GM18868 (cell line): ENCODE data around the gene WDFY4.

Experiments
- ATAC-seq: cut with Tn5 transposase; IDR thresholded peaks from one replicate; pipeline ENCODE4 v1.9.1; 2021; ENCODE audit warnings: mild to moderate bottlenecking, moderate library complexity; ENCODE audit not compliant: unreplicated experiment

Gene WDFY4

GRCh38 chr10:48653944-48654698 lies 30.6 kb upstream of the WDFY4 start:
- no peak for ATAC-seq

DNA sequence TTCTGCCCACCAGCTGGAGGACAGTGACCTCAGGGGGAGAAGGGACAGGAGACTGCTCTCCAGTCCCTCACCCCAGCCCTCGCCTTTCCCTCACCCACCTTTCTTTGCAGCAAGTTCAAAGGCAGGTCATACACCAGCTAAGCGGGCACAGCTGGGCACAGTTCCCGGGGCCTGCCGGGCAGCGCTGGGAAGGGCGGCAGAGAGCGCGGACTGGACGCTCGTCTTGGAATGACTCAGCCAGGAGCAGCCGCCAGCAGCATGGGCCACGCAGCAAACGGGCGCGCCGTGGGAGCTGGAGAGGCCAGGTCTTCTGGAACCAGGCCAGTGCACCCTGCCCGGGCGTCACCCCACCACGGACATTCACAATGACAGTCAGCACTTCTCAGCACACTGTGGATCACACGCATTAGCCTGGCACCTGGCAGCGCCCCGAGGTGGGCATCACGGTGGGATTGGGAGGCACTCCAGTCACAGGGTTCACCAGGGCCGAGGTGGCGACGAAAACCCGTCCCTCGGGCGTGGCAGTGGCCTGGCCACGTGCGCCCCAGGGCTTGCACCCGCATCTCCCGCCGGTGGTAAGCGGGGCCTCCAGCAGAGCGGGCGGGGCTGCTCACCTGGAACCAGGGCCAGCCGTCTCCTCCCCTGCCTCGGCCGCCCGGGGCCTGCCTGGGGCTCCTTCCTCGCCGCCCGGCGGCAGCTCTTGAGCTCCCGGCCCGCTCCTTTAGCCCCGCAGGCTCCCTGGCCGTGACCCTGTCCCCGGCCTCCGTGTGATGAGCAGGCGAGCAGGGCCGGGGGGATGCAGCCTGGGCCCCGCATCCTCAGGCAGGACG lies 29.0 kb upstream of the WDFY4 start:
- peak; percentile 7 for ATAC-seq

DNA sequence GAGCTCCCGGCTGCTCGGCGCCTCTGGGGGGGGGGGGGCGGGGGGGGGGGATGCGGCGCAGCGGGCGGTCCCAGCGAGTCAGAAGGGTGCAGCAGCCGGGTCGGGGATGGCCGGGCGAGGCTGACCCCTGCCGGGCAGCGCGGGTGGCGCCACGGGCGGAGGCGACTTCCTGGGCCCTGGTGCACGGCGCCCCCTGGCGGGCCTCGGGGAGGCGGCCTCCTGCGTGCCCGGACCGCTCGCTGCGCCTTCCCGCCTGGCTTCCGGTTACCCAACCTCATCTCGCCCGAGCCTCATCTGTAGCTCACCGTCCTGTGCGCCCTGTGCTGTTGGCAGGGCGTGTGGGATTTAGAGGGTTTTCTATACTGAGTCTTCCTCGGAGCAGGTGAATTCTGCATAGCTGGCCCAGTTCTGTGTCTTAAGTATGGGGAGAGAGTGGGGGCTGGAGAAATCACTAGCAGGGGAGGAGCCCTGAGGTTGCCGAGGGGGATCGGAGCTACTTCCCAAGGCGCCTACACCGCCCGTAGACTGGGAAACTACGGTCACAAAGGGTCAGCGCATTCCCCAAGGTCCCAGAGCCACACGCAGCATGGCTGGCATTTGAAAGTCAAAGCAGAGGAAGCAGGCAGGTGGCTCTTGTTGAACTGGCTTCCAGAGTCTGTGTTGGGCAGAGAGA lies 28.3 kb upstream of the WDFY4 start:
- ATAC-seq = peak; percentile 89

GRCh38 chr10:48656914-48657305 lies 27.8 kb upstream of the WDFY4 start:
- no peak for ATAC-seq

DNA sequence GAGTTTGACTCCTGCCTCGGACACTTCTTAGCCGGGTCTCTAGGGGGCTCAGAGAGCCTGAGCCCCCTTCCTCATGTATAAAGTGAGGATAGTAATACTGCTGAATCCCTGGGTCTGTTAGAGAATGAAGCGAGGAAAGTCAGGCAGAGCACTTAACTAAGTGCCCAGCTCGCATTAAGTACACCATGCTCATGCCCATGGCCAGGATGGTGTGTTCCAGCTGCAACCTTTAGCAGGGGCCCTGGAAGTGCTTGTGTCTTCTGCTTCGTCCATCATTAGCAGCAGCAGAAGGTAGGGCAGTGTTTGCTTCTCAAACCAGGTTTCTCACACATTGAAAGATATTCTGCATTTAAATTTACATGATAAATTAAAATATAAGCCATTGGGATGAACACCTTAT lies 27.3 kb upstream of the WDFY4 start:
- ATAC-seq = no peak

GRCh38 chr10:48658243-48658974 lies 26.3 kb upstream of the WDFY4 start:
- no peak for ATAC-seq

- no peak for ATAC-seq
Observed at GRCh38 chr10:48658975-48659269, 25.8 kb upstream of the WDFY4 start.

DNA sequence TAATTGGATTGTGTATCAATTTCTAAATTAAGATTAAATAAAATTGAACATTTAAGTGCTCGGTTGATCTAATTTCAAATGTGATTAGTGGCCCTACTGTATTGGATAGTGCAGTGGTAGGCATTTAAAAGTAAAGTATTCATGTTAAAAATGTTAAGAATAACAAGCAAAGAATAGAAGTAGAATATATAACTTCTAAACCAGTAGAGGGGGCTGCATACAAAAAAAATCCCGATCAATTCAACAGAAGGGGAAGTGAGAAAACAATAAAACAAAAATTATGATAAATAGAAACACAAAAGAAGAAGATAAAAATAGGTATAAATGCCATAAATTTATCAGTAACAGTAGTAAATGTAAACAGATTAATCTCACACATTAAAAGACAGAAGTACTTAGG lies 24.9 kb upstream of the WDFY4 start:
- no peak for ATAC-seq

GRCh38 chr10:48661441-48661840 lies 23.2 kb upstream of the WDFY4 start:
- ATAC-seq = no peak

GRCh38 chr10:48667960-48668590 lies 16.6 kb upstream of the WDFY4 start:
- peak; percentile 34 for ATAC-seq

GRCh38 chr10:48670978-48671913 lies 13.4 kb upstream of the WDFY4 start:
- ATAC-seq = peak; percentile 73

DNA sequence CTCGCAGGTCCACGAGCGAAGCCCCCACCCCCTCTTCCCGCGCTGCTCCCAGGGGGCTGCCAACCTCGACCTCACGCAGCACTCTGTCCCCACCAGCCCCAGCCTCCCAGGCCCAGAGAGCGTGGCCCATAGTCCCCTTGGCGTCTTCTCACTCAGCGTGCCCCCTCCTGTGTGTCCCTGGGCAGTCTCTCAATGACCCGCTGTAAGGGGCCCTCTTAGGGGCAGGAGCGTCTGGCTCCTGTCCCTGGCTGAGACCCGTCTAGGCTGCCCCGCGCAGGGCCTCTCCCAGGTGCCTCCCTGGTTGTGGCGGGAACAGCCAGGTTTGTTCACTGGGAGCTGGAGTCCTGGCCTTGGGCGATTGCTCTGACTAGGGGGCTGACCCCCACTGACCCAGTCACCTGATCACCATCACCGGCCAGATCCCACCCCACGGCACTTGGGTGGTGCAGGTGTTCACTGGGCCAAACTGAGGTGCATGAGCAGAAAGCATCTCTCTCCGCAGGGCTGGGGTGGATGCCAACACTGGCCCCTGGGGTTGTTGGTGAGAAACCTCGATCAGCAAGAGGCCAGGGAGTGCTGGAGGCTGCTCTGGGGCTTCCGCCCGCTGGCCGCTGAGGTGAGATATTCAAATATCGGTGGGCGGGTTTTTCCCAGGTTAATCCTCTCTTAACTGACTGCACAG lies 12.6 kb upstream of the WDFY4 start:
- ATAC-seq = peak; percentile 35

DNA sequence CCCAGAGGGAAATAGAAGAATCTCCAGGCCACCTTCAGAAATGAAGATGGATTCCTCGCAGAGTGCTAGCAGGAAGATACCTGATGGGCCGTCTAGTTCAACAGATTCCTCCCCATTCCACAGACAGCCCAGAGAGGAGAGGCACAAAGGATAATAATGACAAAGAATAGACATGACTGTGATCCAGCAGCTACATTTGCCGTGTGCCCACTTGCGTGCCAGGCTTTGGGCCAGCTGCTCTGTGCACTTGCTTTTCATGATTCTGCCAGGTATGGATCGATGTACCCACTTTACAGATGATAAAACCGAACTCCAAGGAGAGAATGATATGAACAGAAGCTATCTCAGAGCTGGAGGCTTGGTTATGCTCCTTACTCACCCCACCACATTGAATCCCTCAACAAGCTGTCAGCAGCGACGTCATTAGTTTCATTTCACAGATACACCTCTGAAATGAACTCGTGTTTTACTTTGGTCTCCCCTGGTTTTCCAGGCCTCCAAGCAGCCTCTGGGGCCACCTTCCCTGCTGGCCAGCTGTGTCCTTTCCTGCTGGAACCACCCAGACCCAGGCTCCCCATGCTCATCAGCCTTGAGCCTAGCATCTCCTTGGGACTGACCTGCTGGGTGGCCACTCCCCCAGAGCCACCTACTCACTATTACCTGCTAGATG lies 11.9 kb upstream of the WDFY4 start:
- peak; percentile 22 for ATAC-seq

GRCh38 chr10:48677625-48678024 lies 7.0 kb upstream of the WDFY4 start:
- no peak for ATAC-seq

GRCh38 chr10:48678041-48678440 lies 6.6 kb upstream of the WDFY4 start:
- peak; percentile 76 for ATAC-seq

- ATAC-seq = peak; percentile 29
Observed at GRCh38 chr10:48681740-48682139, 2.9 kb upstream of the WDFY4 start.

- ATAC-seq = no peak
Observed at GRCh38 chr10:48682265-48682664, 2.4 kb upstream of the WDFY4 start.

DNA sequence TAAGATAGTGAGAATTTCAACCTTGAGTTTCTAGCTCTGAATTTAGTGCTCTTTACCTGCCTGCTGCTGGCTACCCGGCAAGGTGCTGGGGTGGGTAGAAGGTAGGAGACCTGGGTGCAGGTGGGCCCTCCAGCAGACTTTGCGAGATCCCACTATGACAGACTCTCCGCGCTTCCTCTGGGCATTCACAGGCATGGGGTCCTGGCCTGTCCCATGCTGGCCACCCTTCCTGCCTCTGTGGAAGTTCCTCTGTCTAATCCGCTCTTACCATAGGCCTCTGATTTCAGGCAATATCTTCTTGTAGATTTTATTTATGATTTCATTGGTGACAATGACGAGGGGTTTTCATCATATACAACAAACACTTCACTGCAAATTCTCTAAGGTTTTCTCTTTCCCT lies 1.2 kb upstream of the WDFY4 start:
- ATAC-seq = no peak

- ATAC-seq = peak; percentile 34
Observed at GRCh38 chr10:48683868-48684267, 805 bp upstream of the WDFY4 start.
